Measurements from ENCODE around the gene INPP5J. TPM values are rescaled to one million over a fixed set of nuclear protein-coding genes. Genes with fewer than 3 reads are reported as not detected.

INPP5J gene
- total and polyA plus RNA-seq, 2 experiments from 2014 or later: 19.8 to 26.0 TPM

DNA sequence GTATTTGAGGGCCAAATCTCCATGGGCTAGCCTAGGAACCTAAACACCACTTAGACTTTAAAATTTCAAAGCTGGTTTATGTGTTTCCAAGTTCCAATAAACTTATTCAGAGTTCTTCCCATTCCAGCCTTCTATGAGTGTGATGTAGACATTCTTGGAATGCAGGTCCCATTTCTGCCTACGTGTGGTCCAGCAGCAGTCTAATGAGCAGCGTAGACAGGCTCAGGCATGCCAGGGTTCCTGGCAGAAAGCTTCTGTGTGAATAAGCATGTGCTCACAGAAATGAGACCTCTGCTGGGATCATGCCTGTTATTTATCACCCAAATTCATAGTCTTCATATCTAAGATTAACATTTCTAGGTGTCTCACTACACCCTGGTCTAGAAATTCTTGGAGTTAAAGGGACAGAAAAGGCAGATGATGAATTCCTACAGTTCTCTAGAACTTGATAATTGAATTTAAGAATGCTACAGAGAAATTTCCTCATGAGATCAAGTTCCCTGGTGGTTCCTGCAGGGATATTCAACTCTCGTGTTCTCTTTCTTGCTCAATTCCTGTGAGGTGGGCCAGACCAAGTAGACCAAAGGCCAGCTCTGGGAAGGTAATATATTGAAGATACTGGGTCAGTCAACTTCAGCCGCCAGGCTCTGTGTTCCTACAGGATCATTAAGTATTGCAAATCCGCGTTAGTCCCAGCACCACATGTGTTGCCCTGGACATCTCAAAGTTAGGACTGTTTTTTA lies 54.8 kb downstream of the INPP5J start:
- no peak overlapping the region for H3K4me3 ChIP-seq
- no peaks in the 10 kb centered on the region for H3K4me1 ChIP-seq (ENCODE audit: low read depth)
- no peaks in the 10 kb centered on the region for H3K9me3 ChIP-seq (ENCODE audit: low read depth)
- TF ChIP-seq, protein P1, sequence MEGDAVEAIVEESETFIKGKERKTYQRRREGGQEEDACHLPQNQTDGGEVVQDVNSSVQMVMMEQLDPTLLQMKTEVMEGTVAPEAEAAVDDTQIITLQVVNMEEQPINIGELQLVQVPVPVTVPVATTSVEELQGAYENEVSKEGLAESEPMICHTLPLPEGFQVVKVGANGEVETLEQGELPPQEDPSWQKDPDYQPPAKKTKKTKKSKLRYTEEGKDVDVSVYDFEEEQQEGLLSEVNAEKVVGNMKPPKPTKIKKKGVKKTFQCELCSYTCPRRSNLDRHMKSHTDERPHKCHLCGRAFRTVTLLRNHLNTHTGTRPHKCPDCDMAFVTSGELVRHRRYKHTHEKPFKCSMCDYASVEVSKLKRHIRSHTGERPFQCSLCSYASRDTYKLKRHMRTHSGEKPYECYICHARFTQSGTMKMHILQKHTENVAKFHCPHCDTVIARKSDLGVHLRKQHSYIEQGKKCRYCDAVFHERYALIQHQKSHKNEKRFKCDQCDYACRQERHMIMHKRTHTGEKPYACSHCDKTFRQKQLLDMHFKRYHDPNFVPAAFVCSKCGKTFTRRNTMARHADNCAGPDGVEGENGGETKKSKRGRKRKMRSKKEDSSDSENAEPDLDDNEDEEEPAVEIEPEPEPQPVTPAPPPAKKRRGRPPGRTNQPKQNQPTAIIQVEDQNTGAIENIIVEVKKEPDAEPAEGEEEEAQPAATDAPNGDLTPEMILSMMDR (IDR thresholded peaks at IDR 0.05; ENCODE audit: low read depth, low read length): no peak
- no peak overlapping the region for H3K27ac ChIP-seq
- H3K27me3 ChIP-seq: no peaks in the 10 kb centered on the region
- DNase-seq (ENCODE audit: low read depth in 1 of 2, low spot score in 1 of 2): peak in 1 of 2 donors; percentile 65
- H3K36me3 ChIP-seq: no peaks in the 10 kb centered on the region

DNA sequence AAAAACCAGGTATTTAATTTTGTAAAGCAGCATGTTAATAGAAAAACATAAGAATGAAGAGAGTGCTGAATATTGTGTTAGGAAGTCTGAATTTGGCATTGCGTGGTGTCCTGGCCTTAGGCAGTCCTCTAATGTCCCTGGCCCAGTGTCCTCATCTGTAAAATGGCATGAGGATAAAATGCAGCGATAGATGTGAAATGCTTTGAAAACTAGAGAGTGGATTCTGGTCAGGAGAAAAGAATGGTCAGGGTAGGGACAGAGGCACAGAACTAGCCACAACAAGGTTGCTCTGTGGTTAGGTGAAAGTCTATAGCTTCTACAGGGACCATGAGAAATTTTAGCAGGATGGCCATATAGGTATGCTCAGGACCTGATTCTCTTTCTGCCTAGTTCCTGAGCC lies 56.1 kb downstream of the INPP5J start:
- Histone ChIP-seq H3K4me3 (no peak overlapping the region), H3K27ac (no peak overlapping the region), H3K27me3 (no peaks in the 10 kb centered on the region), H3K9me3 (ENCODE audit: low read depth) (no peaks in the 10 kb centered on the region), H3K36me3 (no peaks in the 10 kb centered on the region), H3K4me1 (ENCODE audit: low read depth) (no peaks in the 10 kb centered on the region)
- TF ChIP-seq, protein P1 (IDR thresholded peaks at IDR 0.05; ENCODE audit: low read depth, low read length): no peak
- DNase-seq (ENCODE audit: low read depth in 1 of 2, low spot score in 1 of 2): no peak

DNA sequence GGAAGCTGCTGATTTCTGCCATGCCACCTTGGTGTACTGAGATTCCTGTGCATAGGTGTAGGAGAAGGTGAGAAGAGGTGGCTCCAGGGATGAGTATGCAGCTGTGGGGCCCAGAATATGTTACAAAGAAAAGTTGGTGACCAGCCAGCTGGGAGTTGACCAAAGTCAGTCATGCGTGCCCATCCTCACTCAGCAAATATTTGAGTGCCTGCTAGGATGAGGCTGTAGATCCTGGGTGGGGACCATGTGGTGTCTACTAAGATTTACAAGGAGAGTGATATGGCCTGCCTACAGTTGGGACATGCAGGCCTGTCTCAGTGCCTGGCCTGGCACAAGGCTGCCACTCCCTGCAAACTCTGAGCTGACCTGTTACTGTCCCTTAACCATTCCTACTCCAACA lies 56.6 kb downstream of the INPP5J start:
- Histone ChIP-seq H3K9me3 (ENCODE audit: low read depth) (no peaks in the 10 kb centered on the region), H3K4me3 (no peak overlapping the region), H3K27ac (no peak overlapping the region), H3K27me3 (no peaks in the 10 kb centered on the region), H3K4me1 (ENCODE audit: low read depth) (no peaks in the 10 kb centered on the region), H3K36me3 (no peaks in the 10 kb centered on the region)
- no peak for DNase-seq (ENCODE audit: low read depth in 1 of 2, low spot score in 1 of 2)
- TF ChIP-seq, protein P1 (IDR thresholded peaks at IDR 0.05; ENCODE audit: low read depth, low read length): no peak

DNA sequence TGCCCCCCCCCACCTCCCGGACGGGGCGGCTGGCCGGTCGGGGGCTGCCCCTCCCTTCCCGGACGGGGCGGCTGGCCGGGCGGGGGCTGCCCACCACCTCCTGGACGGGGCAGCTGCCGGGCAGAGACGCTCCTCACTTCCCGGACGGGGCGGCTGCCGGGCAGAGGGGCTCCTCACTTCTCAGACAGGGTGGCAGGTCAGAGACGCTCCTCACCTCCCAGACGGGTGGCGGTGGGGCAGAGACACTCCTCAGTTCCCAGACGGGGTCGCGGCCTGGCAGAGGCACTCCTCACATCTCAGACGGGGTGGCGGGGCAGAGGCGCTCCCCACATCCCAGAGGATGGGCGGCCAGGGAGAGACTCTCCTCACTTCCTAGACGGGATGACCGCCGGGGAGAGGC lies 61.2 kb downstream of the INPP5J start:
- Histone ChIP-seq H3K36me3 (no peaks in the 10 kb centered on the region), H3K4me1 (ENCODE audit: low read depth) (no peaks in the 10 kb centered on the region), H3K4me3 (no peak overlapping the region), H3K9me3 (ENCODE audit: low read depth) (no peaks in the 10 kb centered on the region), H3K27ac (no peak overlapping the region), H3K27me3 (no peaks in the 10 kb centered on the region)
- DNase-seq (ENCODE audit: low read depth in 1 of 2, low spot score in 1 of 2): no peak
- TF ChIP-seq, protein P1 (IDR thresholded peaks at IDR 0.05; ENCODE audit: low read depth, low read length): no peak

Other genes with a start within 250 kb of the INPP5J start
- gene MORC2, start 154.2 kb upstream of the INPP5J start, total RNA-seq: 28.8 and 30.3 TPM in 2 replicates
- 19.4 and 39.4 TPM in 2 replicates for gene MORC2, start 154.2 kb upstream of the INPP5J start, polyA plus RNA-seq
- 54.9 and 85.5 TPM in 2 replicates for gene TUG1, start 153.7 kb upstream of the INPP5J start, total RNA-seq
- gene TUG1, start 153.7 kb upstream of the INPP5J start, polyA plus RNA-seq: 58.9 and 75.9 TPM in 2 replicates
- gene SMTN, start 41.6 kb upstream of the INPP5J start, total RNA-seq: 29.0 and 72.0 TPM in 2 replicates
- gene SMTN, start 41.6 kb upstream of the INPP5J start, polyA plus RNA-seq: 33.9 and 54.0 TPM in 2 replicates
- gene SELENOM, start 15.4 kb upstream of the INPP5J start, total RNA-seq: 88.8 and 111 TPM in 2 replicates
- 84.0 and 97.4 TPM in 2 replicates for gene SELENOM, start 15.4 kb upstream of the INPP5J start, polyA plus RNA-seq
- gene PLA2G3, start 17.5 kb downstream of the INPP5J start, total RNA-seq: 1.1 and 10.0 TPM in 2 replicates
- gene PLA2G3, start 17.5 kb downstream of the INPP5J start, polyA plus RNA-seq: 7.3 TPM in 1 of 2 replicates, not detected in the other
- 20.5 and 26.9 TPM in 2 replicates for gene RNF185, start 37.2 kb downstream of the INPP5J start, total RNA-seq
- gene RNF185, start 37.2 kb downstream of the INPP5J start, polyA plus RNA-seq: 30.1 and 30.3 TPM in 2 replicates
- 29.4 and 32.8 TPM in 2 replicates for gene LIMK2, start 89.3 kb downstream of the INPP5J start, total RNA-seq
- 23.2 and 31.4 TPM in 2 replicates for gene LIMK2, start 89.3 kb downstream of the INPP5J start, polyA plus RNA-seq
- 7.2 and 9.8 TPM in 2 replicates for gene PIK3IP1, start 169.5 kb downstream of the INPP5J start, total RNA-seq
- gene PIK3IP1, start 169.5 kb downstream of the INPP5J start, polyA plus RNA-seq: 6.5 and 12.0 TPM in 2 replicates
- 29.6 and 46.4 TPM in 2 replicates for gene PATZ1, start 223.4 kb downstream of the INPP5J start, total RNA-seq
- gene PATZ1, start 223.4 kb downstream of the INPP5J start, polyA plus RNA-seq: 24.8 and 35.5 TPM in 2 replicates

All from cardiac muscle cell (in vitro differentiated cells and primary cell).